Activated naive CD8-positive, alpha-beta T cell treated with anti-CD3 and anti-CD28 coated beads, Interleukin-2, amount 50 U/mL, for 24 hours (primary cell): ENCODE data around the gene DLGAP1.

ENCODE experiments used
- ATAC-seq: fragments of 150-1000 bp; cut with Tn5 transposase; one replicate; pipeline ENCODE4 v1.10.0; 2021
- DNase-seq: peaks from one replicate; pipeline ENCODE4 v3.0.0; 2021
- H3K27ac Mint-ChIP-seq: one replicate; pipeline ENCODE4 v1.8.0; 2021; ENCODE audit warnings: mild to moderate bottlenecking, mixed read lengths
- H3K27me3 Mint-ChIP-seq: one replicate; pipeline ENCODE4 v1.8.0; 2021; ENCODE audit warnings: mixed read lengths
- H3K36me3 Mint-ChIP-seq: one replicate; pipeline ENCODE4 v1.8.0; 2021; ENCODE audit warnings: low read depth, mixed read lengths
- H3K4me1 Mint-ChIP-seq: one replicate; pipeline ENCODE4 v1.8.0; 2021; ENCODE audit warnings: mixed read lengths
- H3K4me3 Mint-ChIP-seq: one replicate; pipeline ENCODE4 v1.8.0; 2021; ENCODE audit warnings: mild to moderate bottlenecking, moderate library complexity, mixed read lengths
- H3K9me3 Mint-ChIP-seq: one replicate; pipeline ENCODE4 v1.8.0; 2021; ENCODE audit warnings: mixed read lengths

The DLGAP1 gene

DNA sequence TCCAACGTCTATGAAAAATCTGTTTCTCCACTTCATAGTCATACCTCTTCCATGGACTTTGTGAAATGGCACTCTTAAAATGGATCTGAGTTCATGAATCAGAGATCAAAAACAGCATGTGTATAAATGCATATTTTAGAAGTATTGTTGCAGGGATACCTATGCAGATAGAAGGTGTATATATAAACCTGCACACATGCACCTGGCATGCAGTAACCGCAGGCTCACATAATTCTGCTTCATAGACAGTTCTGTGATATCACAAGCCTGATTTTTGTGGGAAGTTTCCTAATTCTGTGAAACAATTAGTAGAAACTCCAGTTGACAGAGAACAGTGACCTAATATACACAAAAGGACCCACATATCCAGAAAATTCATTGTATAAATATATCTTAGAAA, 583.4 kb downstream of the DLGAP1 start:
- Mint-ChIP-seq H3K36me3 (no peaks in the 10 kb centered on the region), H3K27me3 (peaks cover 18% of the 10 kb centered on the region), H3K27ac (no peak overlapping the region), H3K9me3 (no peaks in the 10 kb centered on the region), H3K4me1 (no peaks in the 10 kb centered on the region), H3K4me3 (no peak overlapping the region)
- DNase-seq (no peak), ATAC-seq (no peak)

- DNase-seq (no peak), ATAC-seq (no peak)
- Mint-ChIP-seq H3K9me3 (no peaks in the 10 kb centered on the region), H3K27ac (no peak overlapping the region), H3K27me3 (peaks cover 18% of the 10 kb centered on the region), H3K4me1 (no peaks in the 10 kb centered on the region), H3K4me3 (no peak overlapping the region), H3K36me3 (no peaks in the 10 kb centered on the region)
These were observed 584.2 kb downstream of the DLGAP1 start for GRCh38 chr18:3870914-3871313.

- H3K36me3 Mint-ChIP-seq, result no peaks in the 10 kb centered on the region
- no peak overlapping the region for H3K4me3 Mint-ChIP-seq
- peaks cover 18% of the 10 kb centered on the region for H3K27me3 Mint-ChIP-seq
- H3K27ac Mint-ChIP-seq, result no peak overlapping the region
- H3K4me1 Mint-ChIP-seq, result no peaks in the 10 kb centered on the region
- ATAC-seq, result no peak
- no peak for DNase-seq
- no peaks in the 10 kb centered on the region for H3K9me3 Mint-ChIP-seq
These were observed 585.3 kb downstream of the DLGAP1 start for GRCh38 chr18:3869848-3870247.

DNA sequence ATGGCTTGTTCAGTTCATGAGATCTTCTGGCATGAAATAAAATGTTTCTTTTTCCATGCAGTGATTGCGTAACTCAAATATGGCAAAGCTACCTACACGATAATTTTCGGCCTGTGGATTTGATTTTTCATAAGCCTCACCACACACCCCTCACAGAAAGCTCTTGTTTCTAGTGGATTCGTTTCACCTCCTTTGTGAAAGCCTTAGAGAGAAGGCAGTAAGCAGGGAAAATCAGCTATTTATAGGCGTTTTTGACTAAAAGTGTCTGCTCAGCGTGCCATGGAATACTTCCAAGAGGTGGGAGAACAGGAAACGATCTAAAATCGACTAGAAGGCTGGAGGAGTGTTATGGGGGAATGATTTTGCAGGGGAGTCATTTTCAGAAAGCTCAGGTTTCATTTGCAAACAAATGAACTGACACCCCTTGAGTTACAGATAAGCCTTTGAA, 587.2 kb downstream of the DLGAP1 start:
- Mint-ChIP-seq H3K27me3 (peaks cover 8% of the 10 kb centered on the region), H3K27ac (no peak overlapping the region), H3K4me3 (no peak overlapping the region), H3K4me1 (no peaks in the 10 kb centered on the region), H3K9me3 (no peaks in the 10 kb centered on the region), H3K36me3 (no peaks in the 10 kb centered on the region)
- no peak for DNase-seq
- no peak for ATAC-seq

- Mint-ChIP-seq H3K4me3 (no peak overlapping the region), H3K36me3 (no peaks in the 10 kb centered on the region), H3K4me1 (no peaks in the 10 kb centered on the region), H3K27me3 (peaks cover 8% of the 10 kb centered on the region), H3K9me3 (no peaks in the 10 kb centered on the region), H3K27ac (no peak overlapping the region)
- DNase-seq (no peak), ATAC-seq (no peak)
These were observed 587.9 kb downstream of the DLGAP1 start for GRCh38 chr18:3867236-3867635.

DNA sequence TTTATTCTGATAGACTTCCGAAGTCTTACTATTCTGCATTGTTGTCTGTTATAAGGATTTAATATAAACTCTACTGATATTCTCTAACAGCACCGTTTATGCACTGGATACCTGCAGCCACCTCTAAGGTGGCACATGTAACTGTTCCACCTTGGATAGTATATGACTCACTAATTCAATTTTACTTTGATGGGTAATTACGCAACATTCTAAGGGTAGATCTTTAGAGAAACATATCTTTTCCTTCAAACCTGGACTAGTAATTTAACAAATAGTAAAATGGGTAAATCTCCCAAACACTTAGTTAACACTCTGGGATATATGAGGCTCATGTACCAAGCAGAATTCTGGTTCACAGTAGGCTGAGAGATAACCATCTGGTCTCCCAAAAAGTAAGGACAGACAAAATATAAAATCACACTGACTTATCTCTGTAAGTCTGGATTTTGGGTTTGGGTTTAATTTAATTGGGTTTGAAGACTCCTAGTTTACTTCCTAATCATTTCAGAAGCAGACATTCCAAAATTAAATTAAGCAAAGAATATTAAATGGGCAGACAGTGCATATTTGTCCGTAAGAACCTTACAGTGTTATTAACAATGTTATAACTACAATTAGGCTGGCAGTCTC, 590.3 kb downstream of the DLGAP1 start:
- Mint-ChIP-seq H3K9me3 (no peaks in the 10 kb centered on the region), H3K36me3 (no peaks in the 10 kb centered on the region), H3K27ac (no peak overlapping the region), H3K27me3 (peaks cover 2% of the 10 kb centered on the region), H3K4me3 (no peak overlapping the region), H3K4me1 (no peaks in the 10 kb centered on the region)
- ATAC-seq (no peak), DNase-seq (no peak)

GRCh38 chr18:3863593-3863992, 591.5 kb downstream of the DLGAP1 start:
- no peak for ATAC-seq
- peaks cover under 1% of the 10 kb centered on the region for H3K27me3 Mint-ChIP-seq
- no peak for DNase-seq
- no peaks in the 10 kb centered on the region for H3K9me3 Mint-ChIP-seq
- no peaks in the 10 kb centered on the region for H3K4me1 Mint-ChIP-seq
- H3K27ac Mint-ChIP-seq, result no peak overlapping the region
- no peaks in the 10 kb centered on the region for H3K36me3 Mint-ChIP-seq
- no peak overlapping the region for H3K4me3 Mint-ChIP-seq

DNA sequence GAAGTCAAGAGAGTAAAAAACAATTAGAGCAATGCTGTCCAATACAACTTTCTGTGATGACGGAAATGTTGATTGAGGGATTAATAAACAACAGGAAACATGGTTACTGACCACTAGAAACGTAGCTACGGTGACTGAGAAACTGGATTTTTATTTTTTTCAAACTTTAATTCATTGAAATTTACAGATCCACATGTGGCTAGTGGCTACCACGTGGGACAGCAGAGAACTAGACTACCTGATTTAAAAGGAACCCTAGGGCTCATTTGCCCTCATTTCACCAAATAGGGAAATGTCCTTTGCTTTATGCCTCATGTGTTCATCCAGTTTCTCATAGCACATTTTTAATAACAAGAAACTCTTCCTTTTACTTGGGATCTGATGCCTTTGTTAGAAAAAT, 592.1 kb downstream of the DLGAP1 start:
- Mint-ChIP-seq H3K9me3 (no peaks in the 10 kb centered on the region), H3K4me3 (no peak overlapping the region), H3K4me1 (no peaks in the 10 kb centered on the region), H3K27me3 (no peaks in the 10 kb centered on the region), H3K36me3 (no peaks in the 10 kb centered on the region), H3K27ac (no peak overlapping the region)
- DNase-seq, result no peak
- no peak for ATAC-seq

GRCh38 chr18:3861495-3861894, 593.6 kb downstream of the DLGAP1 start:
- Mint-ChIP-seq H3K4me3 (no peak overlapping the region), H3K27me3 (peaks cover 4% of the 10 kb centered on the region), H3K27ac (no peak overlapping the region), H3K4me1 (no peaks in the 10 kb centered on the region), H3K9me3 (no peaks in the 10 kb centered on the region), H3K36me3 (no peaks in the 10 kb centered on the region)
- DNase-seq (no peak), ATAC-seq (no peak)

GRCh38 chr18:3857544-3857943, 597.6 kb downstream of the DLGAP1 start:
- no peak overlapping the region for H3K27ac Mint-ChIP-seq
- peaks cover 7% of the 10 kb centered on the region for H3K27me3 Mint-ChIP-seq
- DNase-seq (no peak), ATAC-seq (no peak)
- no peaks in the 10 kb centered on the region for H3K4me1 Mint-ChIP-seq
- H3K36me3 Mint-ChIP-seq, result no peaks in the 10 kb centered on the region
- no peak overlapping the region for H3K4me3 Mint-ChIP-seq
- no peaks in the 10 kb centered on the region for H3K9me3 Mint-ChIP-seq

- Mint-ChIP-seq H3K36me3 (no peaks in the 10 kb centered on the region), H3K4me3 (no peak overlapping the region), H3K27me3 (peaks cover 7% of the 10 kb centered on the region), H3K9me3 (peaks cover 7% of the 10 kb centered on the region), H3K27ac (no peak overlapping the region), H3K4me1 (no peaks in the 10 kb centered on the region)
- ATAC-seq (no peak), DNase-seq (no peak)
These were observed 599.1 kb downstream of the DLGAP1 start for GRCh38 chr18:3855966-3856365.

DNA sequence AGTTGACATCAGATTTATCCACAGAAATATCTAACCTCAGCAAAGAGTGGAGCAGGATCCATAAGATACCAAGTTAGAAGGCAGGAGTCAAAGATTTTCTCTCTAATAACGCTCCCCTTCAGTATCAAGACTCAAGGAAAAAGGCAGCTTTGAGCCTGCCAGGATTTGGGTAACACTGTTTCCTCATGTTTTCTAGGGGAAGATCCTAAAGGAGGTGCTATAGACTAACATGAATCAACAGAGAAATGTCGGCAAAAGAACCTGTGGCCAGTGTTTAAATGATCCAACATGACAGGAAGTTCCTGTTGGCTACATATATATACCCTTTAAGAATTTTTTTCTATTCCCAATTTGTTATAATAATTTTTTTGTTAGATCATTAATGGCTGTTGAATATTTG, 602.8 kb downstream of the DLGAP1 start:
- peaks cover 7% of the 10 kb centered on the region for H3K9me3 Mint-ChIP-seq
- no peak overlapping the region for H3K4me3 Mint-ChIP-seq
- no peak for DNase-seq
- H3K27ac Mint-ChIP-seq, result no peak overlapping the region
- H3K4me1 Mint-ChIP-seq, result no peaks in the 10 kb centered on the region
- no peak for ATAC-seq
- peaks cover 5% of the 10 kb centered on the region for H3K27me3 Mint-ChIP-seq
- H3K36me3 Mint-ChIP-seq, result no peaks in the 10 kb centered on the region

DNA sequence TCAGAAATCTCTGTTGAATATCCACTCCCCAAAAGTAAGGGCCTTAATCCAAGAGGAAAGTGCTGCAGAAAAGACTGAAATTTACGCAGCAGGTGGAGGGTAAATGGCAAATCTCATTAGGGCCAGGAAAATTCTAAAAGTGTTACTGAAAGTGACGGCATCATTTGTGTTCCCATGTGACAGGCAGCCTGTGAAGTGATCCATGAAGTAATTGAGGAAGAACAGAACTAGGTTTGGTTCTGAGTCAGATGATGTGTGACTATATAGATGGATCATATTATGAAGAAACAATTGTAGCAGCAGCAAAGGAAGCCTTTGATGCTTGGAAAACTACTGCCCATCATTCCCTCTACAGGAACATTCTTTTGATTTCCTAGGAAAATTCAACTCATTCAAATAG, 603.9 kb downstream of the DLGAP1 start:
- Mint-ChIP-seq H3K27me3 (peaks cover 7% of the 10 kb centered on the region), H3K4me1 (no peaks in the 10 kb centered on the region), H3K27ac (no peak overlapping the region), H3K9me3 (peaks cover 7% of the 10 kb centered on the region), H3K4me3 (no peak overlapping the region), H3K36me3 (no peaks in the 10 kb centered on the region)
- no peak for ATAC-seq
- DNase-seq, result no peak

GRCh38 chr18:3848316-3848715, 606.8 kb downstream of the DLGAP1 start:
- H3K4me3 Mint-ChIP-seq, result no peak overlapping the region
- no peak overlapping the region for H3K27ac Mint-ChIP-seq
- no peak for DNase-seq
- H3K9me3 Mint-ChIP-seq, result peaks cover 7% of the 10 kb centered on the region
- no peaks in the 10 kb centered on the region for H3K4me1 Mint-ChIP-seq
- H3K36me3 Mint-ChIP-seq, result no peaks in the 10 kb centered on the region
- peaks cover 4% of the 10 kb centered on the region for H3K27me3 Mint-ChIP-seq
- ATAC-seq, result no peak

GRCh38 chr18:3845161-3845560, 609.9 kb downstream of the DLGAP1 start:
- Mint-ChIP-seq H3K27ac (no peak overlapping the region), H3K4me1 (no peaks in the 10 kb centered on the region), H3K4me3 (no peak overlapping the region), H3K27me3 (peaks cover 6% of the 10 kb centered on the region), H3K9me3 (no peaks in the 10 kb centered on the region), H3K36me3 (no peaks in the 10 kb centered on the region)
- no peak for ATAC-seq
- no peak for DNase-seq

DNA sequence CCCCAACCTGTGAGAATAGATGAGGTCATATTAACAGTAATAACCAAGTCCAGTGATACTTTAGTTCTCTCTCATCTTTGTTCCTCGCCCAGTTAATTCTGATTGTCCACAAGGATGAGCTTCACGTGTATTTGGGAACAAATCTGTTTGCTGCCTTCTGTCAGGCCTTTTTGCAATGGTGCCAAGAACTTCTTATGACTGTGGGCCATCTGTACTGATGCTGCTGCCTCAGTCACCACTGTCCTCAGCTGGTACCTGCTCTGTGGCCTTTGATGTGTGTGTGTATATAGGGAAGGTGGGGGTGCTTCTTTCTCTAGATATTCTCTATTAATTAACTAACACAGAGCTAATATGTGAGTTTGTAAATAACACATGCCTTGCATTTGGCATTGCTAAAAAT, 612.3 kb downstream of the DLGAP1 start:
- H3K9me3 Mint-ChIP-seq, result no peaks in the 10 kb centered on the region
- peaks cover 10% of the 10 kb centered on the region for H3K27me3 Mint-ChIP-seq
- no peak overlapping the region for H3K27ac Mint-ChIP-seq
- no peak overlapping the region for H3K4me3 Mint-ChIP-seq
- H3K36me3 Mint-ChIP-seq, result no peaks in the 10 kb centered on the region
- H3K4me1 Mint-ChIP-seq, result no peaks in the 10 kb centered on the region
- DNase-seq, result no peak
- no peak for ATAC-seq
